C4-2B (cell line): ENCODE results near the gene OR8B3.

Experiments
- CTCF ChIP-seq: fragments of 450-650 bp; conservative IDR thresholded peaks from 2 replicates; pipeline ENCODE4 v1.5.1; 2017; ENCODE audit warnings: mild to moderate bottlenecking
- ZFX ChIP-seq: fragments of 450-650 bp; IDR thresholded peaks from 2 replicates; pipeline ENCODE4 v1.6.1; 2017

- TF ChIP-seq CTCF, result no peak
- no peak for TF ChIP-seq ZFX
These were observed 11.1 kb upstream of the OR8B3 start for GRCh38 chr11:124409906-124410305.
